Measurements from ENCODE around the gene VWC2L. TPM values are rescaled to one million over a fixed set of nuclear protein-coding genes. Genes with fewer than 3 reads are reported as not detected.

The VWC2L gene
- total RNA-seq, 1 experiment from 2014 or later = not detected

- BruUV-seq (replicated peaks) = no TSS peak
- H3K4me3 Mint-ChIP-seq (ENCODE audit: unreplicated experiment) = no peak overlapping the region
- H3K4me1 Mint-ChIP-seq (ENCODE audit: insufficient read depth, unreplicated experiment) = peaks cover 20% of the 10 kb centered on the region
- no peak for TF ChIP-seq CTCF (IDR thresholded peaks at IDR 0.05; ENCODE audit: unreplicated experiment)
- POLR2A ChIA-PET = interaction anchor here (0.5 to 0.6 kb wide), 2 partner anchors 173 to 350 kb away, joined by 3 read pairs; no protein-coding TSS in a partner anchor
- no peaks in the 10 kb centered on the region for H3K9me3 Mint-ChIP-seq (ENCODE audit: unreplicated experiment)
- DNase-seq (ENCODE audit: unreplicated experiment) = peak; percentile 33
- H3K27ac Mint-ChIP-seq (ENCODE audit: low read depth, unreplicated experiment) = no peak overlapping the region
- H3K36me3 Mint-ChIP-seq (ENCODE audit: insufficient read depth, unreplicated experiment) = no peaks in the 10 kb centered on the region
- CTCF ChIA-PET = interaction anchor here (0.8 kb wide), 1 partner anchor 13 kb away, joined by 5 read pairs; no protein-coding TSS in a partner anchor
- intact Hi-C loops (cut with micrococcal nuclease) = no loop called here
- no peaks in the 10 kb centered on the region for H3K27me3 Mint-ChIP-seq (ENCODE audit: insufficient read depth, unreplicated experiment)
Observed at GRCh38 chr2:214543386-214543955, 132.6 kb downstream of the VWC2L start.

DNA sequence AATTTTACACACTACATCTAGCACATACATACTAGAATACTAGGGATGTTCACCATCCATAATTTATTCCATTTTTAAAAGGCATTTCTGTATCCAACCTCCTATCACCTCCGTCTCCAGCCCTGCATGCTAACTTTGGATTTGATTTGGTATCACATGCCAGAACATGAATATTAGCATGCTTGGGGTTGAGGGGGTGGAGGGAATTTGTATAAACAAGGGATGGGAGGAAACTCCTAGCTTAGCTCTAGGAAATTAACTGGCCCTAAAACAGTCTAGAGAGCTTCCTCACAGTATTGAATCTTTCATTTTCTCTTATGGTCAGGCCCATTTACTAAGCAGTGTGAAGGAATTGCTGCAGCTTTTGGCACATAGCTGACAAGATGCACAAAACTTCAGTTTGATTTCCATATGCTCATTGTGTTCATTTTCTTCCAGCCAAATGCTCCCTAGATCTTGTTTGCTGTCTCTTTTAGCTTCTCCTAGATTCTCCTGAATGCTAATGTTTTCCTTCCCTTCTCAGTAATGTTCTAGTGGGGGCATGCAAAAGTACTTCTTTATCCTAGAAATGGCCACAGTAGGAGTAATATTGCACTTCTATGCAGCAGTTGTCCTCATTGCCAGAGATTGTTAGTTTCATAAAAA, 135.2 kb downstream of the VWC2L start:
- Mint-ChIP-seq H3K4me3 (ENCODE audit: unreplicated experiment) (no peak overlapping the region), H3K27me3 (ENCODE audit: insufficient read depth, unreplicated experiment) (no peaks in the 10 kb centered on the region), H3K36me3 (ENCODE audit: insufficient read depth, unreplicated experiment) (no peaks in the 10 kb centered on the region), H3K4me1 (ENCODE audit: insufficient read depth, unreplicated experiment) (peaks cover 20% of the 10 kb centered on the region), H3K27ac (ENCODE audit: low read depth, unreplicated experiment) (no peak overlapping the region), H3K9me3 (ENCODE audit: unreplicated experiment) (no peaks in the 10 kb centered on the region)
- no peak for DNase-seq (ENCODE audit: unreplicated experiment)
- CTCF ChIA-PET = no interaction called here
- BruUV-seq (replicated peaks) = no TSS peak
- POLR2A ChIA-PET = no interaction called here
- intact Hi-C loops (cut with micrococcal nuclease) = no loop called here
- no peak for TF ChIP-seq CTCF (IDR thresholded peaks at IDR 0.05; ENCODE audit: unreplicated experiment)

DNA sequence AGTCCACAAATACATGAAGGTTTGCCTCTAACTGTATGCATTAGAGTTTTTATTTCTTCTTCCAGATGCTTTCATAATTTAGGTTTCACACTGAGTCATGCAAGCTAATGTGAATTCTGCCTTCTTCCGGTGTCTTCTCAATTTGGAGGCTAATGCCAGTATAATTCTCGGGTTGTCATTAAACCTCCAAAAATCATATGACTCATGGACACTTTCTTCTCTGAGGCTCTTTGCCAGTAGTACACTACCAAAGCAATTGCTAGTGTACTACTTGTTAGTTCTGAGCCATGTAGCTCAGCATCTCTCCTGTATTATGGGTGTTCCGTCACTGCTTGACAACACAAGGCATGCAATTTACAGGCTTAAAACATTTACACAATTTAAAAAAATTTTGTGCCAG, 137.1 kb downstream of the VWC2L start:
- H3K4me3 Mint-ChIP-seq (ENCODE audit: unreplicated experiment) = no peak overlapping the region
- BruUV-seq (replicated peaks) = no TSS peak
- DNase-seq (ENCODE audit: unreplicated experiment) = peak; percentile 17
- intact Hi-C loops (cut with micrococcal nuclease) = no loop called here
- H3K9me3 Mint-ChIP-seq (ENCODE audit: unreplicated experiment) = no peaks in the 10 kb centered on the region
- ChIA-PET CTCF (interaction anchor here (0.8 kb wide), 1 partner anchor 985 kb away, joined by 3 read pairs; no protein-coding TSS in a partner anchor), POLR2A (no interaction called here)
- no peaks in the 10 kb centered on the region for H3K36me3 Mint-ChIP-seq (ENCODE audit: insufficient read depth, unreplicated experiment)
- no peak overlapping the region for H3K27ac Mint-ChIP-seq (ENCODE audit: low read depth, unreplicated experiment)
- peaks cover 13% of the 10 kb centered on the region for H3K4me1 Mint-ChIP-seq (ENCODE audit: insufficient read depth, unreplicated experiment)
- no peak for TF ChIP-seq CTCF (IDR thresholded peaks at IDR 0.05; ENCODE audit: unreplicated experiment)
- H3K27me3 Mint-ChIP-seq (ENCODE audit: insufficient read depth, unreplicated experiment) = no peaks in the 10 kb centered on the region

GRCh38 chr2:214549946-214550345, 139.1 kb downstream of the VWC2L start:
- intact Hi-C loops (cut with micrococcal nuclease) = no loop called here
- no peaks in the 10 kb centered on the region for H3K27me3 Mint-ChIP-seq (ENCODE audit: insufficient read depth, unreplicated experiment)
- CTCF ChIA-PET = no interaction called here

More at GRCh38 chr2:214549946-214550345, 139.1 kb downstream of the VWC2L start:
- H3K36me3 Mint-ChIP-seq (ENCODE audit: insufficient read depth, unreplicated experiment) = no peaks in the 10 kb centered on the region
- H3K9me3 Mint-ChIP-seq (ENCODE audit: unreplicated experiment) = no peaks in the 10 kb centered on the region
- peaks cover 5% of the 10 kb centered on the region for H3K4me1 Mint-ChIP-seq (ENCODE audit: insufficient read depth, unreplicated experiment)
- no peak for DNase-seq (ENCODE audit: unreplicated experiment)
- TF ChIP-seq CTCF (IDR thresholded peaks at IDR 0.05; ENCODE audit: unreplicated experiment) = no peak
- no TSS peak for BruUV-seq (replicated peaks)
- H3K4me3 Mint-ChIP-seq (ENCODE audit: unreplicated experiment) = no peak overlapping the region
- POLR2A ChIA-PET = no interaction called here
- no peak overlapping the region for H3K27ac Mint-ChIP-seq (ENCODE audit: low read depth, unreplicated experiment)
